Measurements from ENCODE around the gene CDSN.

DNA sequence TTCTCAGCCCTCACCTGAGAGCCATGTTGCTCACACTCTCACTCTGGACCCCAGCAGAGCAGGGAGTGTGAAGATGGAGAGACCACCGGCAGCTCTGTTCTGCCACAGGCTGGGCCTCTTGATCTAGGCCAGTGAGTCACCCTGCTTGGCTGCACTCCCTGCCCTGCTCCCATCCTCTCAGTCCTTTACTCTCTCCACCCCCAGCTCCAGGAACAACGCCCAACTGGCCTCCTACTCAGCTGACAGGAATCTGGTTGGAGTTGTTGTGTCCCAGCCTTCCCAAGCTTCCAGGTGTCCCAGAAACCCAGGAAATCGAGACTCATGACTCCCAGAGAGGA is 5.7 kb downstream of the CDSN start, which contains the start of gene PSORS1C1:
- TF ChIP-seq CTCF (IDR thresholded peaks at IDR 0.05) = no peak
- no peak for TF ChIP-seq POLR2A (IDR thresholded peaks at IDR 0.05)
- peak in 2 of 3 donors; percentile 26 to 48 for TF ChIP-seq POLR2AphosphoS5 (IDR thresholded peaks at IDR 0.05)

Measured in breast epithelium (tissue), 3 donors.